Skin epidermis (tissue), 12 donors: ENCODE measurements around the gene MAP6.

Experiments used
- H3K27ac ChIP-seq, 21 experiments: fragments of 200-600 bp; sonication (generic) in 11 of 21; one replicate each; pipeline ENCODE4 v1.5.0; 2020; ENCODE audit warnings: mild to moderate bottlenecking in 3 of 21, inconsistent platforms in 2 of 21, moderate library complexity in 2 of 21
- H3K4me3 ChIP-seq, 7 experiments: fragments of 200-600 bp; sonication (generic) in 2 of 7; one replicate each; pipeline ENCODE4 v1.5.0; 2020; ENCODE audit warnings: inconsistent platforms in 2 of 7, mild to moderate bottlenecking in 2 of 7, moderate library complexity in 1 of 7

Gene MAP6

DNA sequence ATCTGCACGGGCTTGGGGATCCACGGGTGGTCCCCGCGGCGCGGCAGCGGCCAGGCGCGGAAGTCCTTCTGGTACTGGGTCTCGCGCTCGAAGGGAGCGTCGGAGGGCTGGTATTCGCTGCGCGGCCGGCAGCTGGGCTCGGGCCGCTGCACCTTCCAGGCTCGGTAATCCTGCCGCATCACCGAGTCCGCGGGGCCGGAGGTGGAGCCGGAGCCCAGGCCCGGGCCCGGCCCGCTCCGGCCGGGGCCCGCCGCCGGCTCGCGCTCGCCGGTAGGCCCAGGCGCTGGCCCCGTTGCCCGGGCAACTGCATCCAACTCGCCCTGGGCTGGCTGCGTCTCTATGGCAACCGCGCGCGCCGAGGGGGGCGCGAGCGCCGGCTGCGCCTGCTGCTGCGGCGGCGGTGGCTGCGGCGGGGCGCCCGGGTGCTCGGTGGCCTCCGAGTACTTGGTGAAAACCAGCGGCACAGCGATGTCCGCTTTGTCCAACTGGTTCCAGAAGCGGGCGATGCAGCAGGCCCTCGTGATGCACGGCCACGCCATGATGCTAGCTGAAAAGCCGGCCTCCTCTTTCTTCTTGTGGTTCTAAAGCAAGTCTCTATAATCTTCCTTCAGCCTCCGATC is 897 bp downstream of the MAP6 start:
- H3K4me3 ChIP-seq = peak overlapping the region; percentile 21 to 46 (median 30)
- H3K27ac ChIP-seq = peak overlapping the region in 2 of 21 experiments; percentile 2 to 37

DNA sequence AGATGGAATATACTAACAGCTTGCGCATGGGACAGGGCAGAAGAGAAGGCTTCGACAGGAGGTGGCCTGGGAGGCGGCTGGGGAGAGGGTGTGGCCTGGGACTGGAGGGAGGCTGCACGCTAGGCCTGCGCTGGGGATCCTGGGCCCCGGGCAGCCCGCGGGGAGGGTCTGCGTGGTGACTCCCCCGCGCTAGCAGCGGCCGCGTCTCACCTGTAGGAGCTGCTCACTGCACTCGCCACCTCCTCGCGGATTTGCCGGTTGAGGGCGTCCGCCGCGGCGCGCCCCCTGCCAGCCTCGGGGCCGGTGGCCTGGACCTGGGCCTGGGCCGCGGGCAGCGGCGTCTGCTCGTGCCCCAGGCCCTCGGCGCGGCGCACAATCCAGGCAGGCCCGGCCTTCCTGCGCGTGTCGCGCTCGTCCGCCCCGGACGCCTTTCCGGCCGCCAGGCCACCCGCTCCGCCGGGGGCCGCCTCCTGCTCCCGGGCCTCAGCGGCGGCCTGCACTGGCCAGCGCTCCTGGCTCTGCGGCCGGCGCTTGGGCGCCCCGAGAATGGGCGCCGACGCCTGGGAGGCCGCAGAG is 1.5 kb downstream of the MAP6 start:
- Histone ChIP-seq H3K27ac (peak overlapping the region in 2 of 21 experiments; percentile 2 to 37), H3K4me3 (peak overlapping the region; percentile 21 to 46 (median 30))

DNA sequence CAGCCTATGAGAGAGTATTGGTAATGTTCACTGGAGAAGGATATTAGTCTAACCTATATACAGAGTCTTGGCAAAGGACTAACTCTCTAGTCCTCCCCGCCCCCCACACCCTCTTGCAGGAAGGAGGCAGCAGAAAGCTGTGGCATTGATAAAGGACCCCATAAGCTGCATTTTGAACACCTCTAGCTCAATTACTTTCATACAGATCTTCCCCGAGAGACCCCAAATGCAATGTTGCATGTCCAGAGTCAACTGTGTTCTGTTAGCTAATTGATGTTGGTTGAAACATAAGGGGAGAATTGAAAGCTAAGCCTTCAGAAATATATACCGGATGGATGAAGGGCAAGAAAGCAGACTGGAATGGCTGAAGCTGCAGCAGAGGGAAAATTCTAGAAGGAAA is 2.8 kb downstream of the MAP6 start:
- Histone ChIP-seq H3K27ac (no peak overlapping the region), H3K4me3 (no peak overlapping the region)

DNA sequence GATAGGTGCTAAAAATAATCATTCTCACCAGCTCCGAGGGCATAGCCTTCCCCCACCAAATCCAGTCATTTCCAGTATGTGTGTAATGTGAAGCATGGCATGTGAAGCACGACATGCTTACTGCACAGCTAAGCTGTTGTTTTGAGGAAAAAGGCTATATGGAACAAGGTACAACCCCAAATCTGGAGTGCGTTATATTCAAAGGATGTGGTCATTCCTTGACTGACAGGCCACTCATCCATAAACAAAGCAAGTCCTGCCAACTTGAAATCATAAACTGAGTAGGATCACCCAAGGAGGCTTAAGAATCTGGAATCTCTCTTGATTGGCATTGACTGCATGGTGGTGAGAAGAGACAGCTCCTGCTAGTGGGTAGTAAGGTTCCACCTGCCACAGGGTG is 3.7 kb downstream of the MAP6 start:
- Histone ChIP-seq H3K27ac (no peak overlapping the region), H3K4me3 (no peak overlapping the region)

DNA sequence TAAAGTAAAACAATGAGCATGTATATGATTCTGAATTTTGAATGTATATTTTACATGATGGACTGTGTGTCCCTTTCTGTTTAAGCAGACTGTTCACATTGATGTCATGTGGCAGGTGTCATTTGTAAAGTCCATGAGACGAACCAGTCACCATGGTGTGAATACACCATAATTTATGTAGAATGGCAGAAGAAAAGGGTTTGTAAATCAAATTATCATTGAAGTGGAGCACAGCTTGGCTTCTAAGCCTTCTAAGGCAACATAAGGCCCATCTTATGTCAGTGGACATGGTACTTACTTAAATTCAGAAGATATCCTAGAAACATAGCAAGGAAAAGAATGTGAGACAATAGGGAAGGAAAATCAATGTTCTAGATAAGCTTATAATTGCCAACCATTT is 4.4 kb downstream of the MAP6 start:
- H3K27ac ChIP-seq = no peak overlapping the region
- H3K4me3 ChIP-seq = no peak overlapping the region

DNA sequence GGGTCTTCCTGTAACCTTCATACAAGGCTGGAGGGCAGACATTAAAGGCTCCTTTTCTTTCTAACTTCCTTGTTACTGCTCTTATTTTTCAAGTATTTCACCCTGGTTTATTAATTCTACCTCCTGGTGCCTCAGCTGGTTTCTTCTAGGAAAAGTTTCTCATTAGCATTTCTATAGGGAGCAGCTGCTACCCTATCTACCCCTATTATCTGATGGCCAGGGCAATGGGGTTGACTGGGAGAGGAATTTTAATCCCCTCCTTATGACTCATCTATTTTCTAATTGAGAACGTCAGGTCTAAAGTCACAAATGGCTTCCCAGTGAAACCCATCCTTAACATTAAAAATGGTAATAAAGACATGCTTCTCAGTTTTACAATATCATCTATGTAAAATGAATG is 5.0 kb downstream of the MAP6 start:
- no peak overlapping the region for H3K27ac ChIP-seq

DNA sequence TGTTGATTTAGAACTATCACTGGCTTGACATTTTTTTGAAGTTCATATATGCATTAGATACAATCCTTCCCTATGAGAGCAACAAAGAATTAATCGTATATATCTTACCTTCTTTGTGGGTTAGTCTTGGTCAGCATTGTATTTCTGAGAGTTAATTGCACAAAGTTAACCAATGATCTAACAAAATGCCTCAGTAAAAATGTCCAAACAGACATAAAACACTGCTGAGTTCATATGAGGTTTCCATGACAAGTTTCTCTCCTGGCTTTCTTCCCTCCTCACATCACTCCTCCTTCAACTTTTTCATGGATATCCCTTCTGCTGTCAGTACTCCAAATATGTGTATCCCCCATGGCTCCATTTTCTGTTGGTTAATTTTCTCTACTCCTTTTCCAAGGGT is 9.0 kb downstream of the MAP6 start:
- no peak overlapping the region for H3K27ac ChIP-seq
- H3K4me3 ChIP-seq = no peak overlapping the region

More for the DNA sequence above, 5.0 kb downstream of the MAP6 start:
- no peak overlapping the region for H3K4me3 ChIP-seq

DNA sequence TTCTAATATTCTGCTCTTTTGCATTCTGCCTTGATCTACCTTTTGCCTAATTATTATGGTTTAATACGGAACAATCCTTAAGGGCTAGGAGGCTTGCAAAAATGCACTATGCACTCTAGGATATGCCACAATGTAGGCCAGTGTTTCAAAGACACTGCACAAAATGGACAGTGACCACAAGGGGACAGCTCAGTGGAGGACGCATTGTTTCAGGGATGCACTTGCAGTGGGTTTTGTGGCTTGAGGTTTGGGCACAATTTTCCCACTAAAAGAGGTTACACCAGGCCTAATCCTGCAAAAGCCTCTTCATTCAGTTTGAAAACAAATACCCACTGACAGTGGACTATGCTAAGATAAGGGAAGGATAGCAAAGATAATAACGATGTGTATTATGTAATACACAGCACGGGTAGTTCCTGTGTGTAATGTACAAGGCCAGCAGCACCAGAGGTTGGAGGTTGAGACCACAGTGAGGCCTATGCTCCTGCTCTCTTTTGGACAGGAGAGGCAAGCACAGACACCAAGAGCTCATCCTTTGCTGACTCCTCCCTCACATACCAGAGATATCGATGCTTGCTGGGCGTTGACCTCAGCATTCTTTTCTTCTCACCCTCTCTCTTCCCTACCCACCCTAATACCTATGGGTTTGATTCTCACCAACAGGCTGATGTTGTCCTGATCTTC is 12.7 kb downstream of the MAP6 start:
- H3K27ac ChIP-seq = no peak overlapping the region
- H3K4me3 ChIP-seq = no peak overlapping the region

DNA sequence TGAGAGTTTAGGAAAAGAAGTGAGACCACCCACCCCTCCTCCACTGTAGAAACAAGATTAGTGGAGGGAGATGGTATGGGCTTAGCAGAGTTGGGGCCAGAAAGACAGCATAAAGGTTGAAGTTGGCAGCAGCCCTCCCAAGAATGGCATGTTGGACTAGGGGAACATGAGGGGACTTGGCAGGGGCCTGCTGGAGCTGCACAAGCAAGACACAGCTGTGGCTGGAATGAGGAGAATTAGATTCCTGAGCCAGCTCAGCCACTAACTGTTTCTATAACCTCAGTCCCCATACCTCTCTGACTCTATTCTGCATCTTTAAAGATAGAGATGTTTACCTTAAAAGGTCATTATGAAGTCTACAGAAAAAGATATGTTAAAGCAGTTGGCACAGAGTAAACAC is 13.2 kb downstream of the MAP6 start:
- Histone ChIP-seq H3K4me3 (no peak overlapping the region), H3K27ac (no peak overlapping the region)

DNA sequence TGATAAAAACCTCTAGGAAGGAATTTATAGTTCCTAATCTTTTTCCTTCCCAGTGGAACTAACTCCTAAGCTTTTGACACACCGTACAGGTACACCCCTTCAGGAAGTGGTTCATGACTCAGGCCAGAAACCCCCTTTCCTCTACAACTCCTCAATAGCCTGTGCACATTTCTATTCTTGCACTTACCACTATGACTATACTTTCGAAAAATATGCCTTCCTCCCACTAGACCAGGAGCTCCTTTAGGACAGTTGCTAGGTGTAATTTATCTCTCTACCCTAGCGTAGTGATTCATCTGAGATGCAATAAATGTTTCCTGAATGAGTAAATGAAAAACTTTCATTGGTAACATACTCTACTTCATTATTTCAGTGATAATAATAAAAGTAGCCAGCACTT is 14.5 kb downstream of the MAP6 start:
- Histone ChIP-seq H3K4me3 (no peak overlapping the region), H3K27ac (no peak overlapping the region)

DNA sequence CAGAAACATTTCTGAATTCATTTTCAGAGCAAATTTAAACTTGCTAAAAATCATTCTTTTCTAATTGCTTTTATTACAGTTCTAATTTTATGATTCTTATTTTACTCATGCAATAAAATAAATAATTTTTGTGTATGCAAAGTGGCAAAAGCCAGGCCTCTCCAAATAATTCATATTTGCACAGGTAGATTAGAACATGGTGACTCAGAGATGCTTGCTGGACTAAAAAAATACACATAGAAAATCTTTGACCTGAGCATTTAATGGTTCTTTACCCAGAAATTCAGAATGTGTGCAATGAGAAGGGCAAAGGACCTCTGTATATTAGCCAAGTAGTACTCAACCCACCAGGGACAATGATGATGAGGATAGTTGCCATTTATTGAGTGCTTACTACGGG is 15.3 kb downstream of the MAP6 start:
- H3K4me3 ChIP-seq = no peak overlapping the region
- H3K27ac ChIP-seq = no peak overlapping the region

DNA sequence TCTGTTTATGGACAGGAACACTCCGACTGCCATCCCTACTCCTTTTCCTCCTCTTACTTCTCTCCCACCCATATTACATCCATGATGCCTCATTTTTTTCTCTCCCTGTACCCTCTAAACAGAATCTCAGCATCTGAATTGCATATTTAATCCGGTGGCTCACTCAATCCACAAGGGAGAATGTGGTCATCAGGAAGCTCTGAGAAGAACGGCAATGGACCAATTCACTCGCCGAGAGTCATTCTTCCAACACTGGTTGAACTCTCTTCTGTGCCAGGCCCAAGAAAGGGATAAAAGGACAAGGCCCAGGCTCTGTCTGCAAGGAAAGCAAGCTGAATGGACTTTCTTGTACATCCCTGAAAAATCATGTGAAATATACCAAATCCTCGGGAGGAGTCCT is 15.9 kb downstream of the MAP6 start:
- no peak overlapping the region for H3K4me3 ChIP-seq
- H3K27ac ChIP-seq = no peak overlapping the region

DNA sequence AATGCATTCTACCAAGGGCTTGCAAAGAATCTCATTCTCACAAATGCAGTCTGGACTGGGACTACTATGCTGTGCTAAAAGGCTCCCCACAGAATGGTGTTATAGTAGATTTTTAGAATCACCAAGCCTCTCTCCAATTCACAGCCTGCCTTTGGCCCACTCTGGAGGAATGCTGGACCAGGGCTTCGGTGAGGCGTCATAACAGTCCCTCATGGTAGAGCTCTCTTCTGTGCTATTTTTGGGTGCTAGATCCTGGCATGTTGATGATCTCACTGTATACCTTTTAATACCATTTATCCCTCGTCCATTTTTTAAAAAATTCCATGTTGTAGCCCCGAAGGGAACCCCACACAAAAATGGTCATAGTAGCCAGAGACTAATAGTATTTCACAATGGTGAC is 17.6 kb downstream of the MAP6 start:
- Histone ChIP-seq H3K27ac (no peak overlapping the region), H3K4me3 (no peak overlapping the region)

DNA sequence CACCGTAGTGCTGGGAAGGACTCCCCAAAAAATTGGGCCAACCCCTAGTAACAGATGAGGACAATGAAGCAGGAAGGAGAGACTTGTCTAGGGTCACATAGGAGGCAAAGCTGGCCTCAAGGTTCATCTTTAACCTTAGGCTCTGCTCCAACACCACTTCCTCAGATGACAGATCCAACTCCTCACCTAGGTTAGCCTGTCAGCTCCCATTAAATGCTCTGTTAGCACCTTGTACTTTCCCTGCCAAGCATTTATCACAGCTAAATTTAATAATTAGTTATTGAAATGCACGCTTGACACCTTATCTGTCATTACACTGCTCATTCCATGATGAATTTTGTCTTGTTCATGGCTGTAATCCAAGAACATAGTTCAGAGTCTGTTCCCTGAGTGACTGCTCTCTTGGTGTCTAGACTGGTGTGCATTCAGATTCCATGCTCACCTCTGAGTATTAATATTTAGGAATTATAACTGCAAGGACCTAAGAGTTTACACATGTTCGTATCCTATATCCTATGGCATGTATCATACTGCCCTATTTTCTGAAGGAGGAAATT is 18.6 kb downstream of the MAP6 start:
- no peak overlapping the region for H3K4me3 ChIP-seq
- no peak overlapping the region for H3K27ac ChIP-seq

DNA sequence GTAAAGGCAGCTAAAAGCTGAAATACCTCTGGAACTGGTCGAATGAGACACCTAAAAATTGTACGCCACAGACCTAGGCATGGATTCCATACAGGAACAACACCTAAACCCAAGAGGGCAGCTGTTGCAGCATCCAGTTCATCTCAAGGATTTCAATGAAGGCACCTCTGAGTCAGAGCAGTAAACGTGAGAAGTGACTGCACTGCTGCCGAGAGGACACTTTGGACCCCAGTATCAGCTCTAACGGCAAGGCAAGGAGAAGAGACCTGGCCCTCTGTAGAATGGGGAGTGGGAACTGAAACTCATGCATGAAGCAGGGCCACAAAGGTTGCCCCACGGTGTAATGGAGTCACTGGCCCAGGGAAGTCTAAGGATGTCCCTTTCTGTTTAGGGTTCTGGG is 23.9 kb downstream of the MAP6 start:
- Histone ChIP-seq H3K4me3 (no peak overlapping the region), H3K27ac (no peak overlapping the region)

DNA sequence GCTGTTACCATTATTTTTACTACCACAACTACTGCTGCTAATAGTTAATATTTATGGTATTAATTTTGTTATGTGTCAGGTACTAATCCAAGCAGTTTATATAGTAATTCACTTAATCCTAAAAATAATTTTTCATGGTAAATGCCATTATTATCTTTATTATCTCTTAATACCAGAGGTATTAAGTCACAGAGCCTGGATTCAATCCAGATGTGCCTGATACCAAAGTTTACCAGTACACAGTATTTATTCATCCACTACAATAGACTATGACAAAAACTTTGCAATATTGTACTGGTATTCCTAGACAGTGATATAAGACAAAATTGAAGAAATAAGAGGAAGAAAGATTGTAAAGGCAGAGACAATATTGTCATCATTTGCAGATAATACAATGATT is 24.5 kb downstream of the MAP6 start:
- no peak overlapping the region for H3K4me3 ChIP-seq
- H3K27ac ChIP-seq = no peak overlapping the region

DNA sequence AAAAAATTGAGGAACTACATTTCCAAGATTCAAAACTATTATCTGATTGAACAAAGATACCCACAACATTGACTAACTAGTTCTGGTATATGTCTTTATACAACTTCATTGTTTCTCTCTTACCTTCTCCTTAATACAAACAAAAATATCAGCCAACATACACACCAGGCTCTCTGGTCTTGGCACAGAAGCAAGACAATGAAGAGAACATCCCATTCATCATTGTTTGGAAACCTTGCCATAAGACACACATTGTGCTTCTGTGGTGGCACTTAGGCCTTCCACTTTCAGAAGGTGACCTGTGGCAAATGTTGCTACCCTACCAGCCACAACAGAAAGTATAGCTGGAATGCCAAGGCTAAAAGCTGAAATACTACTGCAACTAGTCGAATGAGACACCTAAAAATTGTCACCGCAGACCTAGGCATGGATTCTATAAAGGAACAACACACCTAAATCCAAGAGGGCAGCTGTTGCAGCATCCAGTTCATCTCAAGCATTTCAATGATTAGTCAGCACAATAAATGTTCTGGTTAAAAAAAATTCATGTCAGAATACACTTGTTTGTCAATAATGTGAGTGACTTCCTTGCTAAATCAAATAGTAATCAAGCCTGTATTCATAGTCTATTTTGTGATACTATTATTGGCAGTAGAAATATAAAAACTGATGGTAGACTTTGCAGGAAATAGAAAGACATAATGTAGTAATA is 26.3 kb downstream of the MAP6 start:
- Histone ChIP-seq H3K4me3 (no peak overlapping the region), H3K27ac (no peak overlapping the region)

DNA sequence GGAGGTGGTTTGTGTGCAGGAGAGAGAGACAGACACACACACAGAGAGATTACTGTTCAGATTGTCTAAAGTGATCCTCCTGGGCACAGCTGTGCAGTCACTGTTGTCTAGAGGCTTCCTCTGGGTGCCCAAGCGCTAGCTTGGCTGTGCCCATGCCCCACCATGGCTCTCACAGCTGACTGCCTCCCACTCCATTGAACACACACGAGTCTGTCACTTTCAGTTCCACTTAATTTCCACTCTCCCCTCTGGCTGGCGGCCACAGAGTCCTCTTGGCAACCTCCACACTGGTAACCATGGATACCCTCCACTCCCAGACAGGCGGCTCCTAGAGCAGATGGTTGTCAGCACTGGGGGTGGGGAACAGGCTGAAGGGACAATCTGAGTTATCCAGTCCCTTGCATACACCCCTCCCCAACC is 29.1 kb downstream of the MAP6 start:
- no peak overlapping the region for H3K4me3 ChIP-seq

DNA sequence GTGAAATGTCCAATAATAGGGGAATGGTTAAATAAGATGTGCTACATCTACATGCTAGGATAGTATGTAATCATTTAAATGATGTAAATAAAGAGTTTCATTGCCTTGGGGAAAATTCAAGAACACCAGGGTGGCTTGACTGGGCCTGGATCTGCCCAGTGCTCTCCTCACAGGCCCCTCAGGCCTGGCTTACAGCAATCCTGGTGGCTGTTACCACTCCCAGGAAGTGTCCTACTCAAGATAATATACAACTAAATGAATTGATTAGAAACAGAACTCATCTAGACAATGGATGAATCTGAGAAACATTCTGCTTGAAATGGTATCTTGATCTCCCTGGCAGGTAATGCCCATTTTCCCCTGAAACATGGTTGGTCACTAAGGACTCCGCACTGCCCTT is 30.8 kb downstream of the MAP6 start:
- H3K27ac ChIP-seq = no peak overlapping the region
- H3K4me3 ChIP-seq = no peak overlapping the region

More for the DNA sequence above, 29.1 kb downstream of the MAP6 start:
- H3K27ac ChIP-seq = no peak overlapping the region

DNA sequence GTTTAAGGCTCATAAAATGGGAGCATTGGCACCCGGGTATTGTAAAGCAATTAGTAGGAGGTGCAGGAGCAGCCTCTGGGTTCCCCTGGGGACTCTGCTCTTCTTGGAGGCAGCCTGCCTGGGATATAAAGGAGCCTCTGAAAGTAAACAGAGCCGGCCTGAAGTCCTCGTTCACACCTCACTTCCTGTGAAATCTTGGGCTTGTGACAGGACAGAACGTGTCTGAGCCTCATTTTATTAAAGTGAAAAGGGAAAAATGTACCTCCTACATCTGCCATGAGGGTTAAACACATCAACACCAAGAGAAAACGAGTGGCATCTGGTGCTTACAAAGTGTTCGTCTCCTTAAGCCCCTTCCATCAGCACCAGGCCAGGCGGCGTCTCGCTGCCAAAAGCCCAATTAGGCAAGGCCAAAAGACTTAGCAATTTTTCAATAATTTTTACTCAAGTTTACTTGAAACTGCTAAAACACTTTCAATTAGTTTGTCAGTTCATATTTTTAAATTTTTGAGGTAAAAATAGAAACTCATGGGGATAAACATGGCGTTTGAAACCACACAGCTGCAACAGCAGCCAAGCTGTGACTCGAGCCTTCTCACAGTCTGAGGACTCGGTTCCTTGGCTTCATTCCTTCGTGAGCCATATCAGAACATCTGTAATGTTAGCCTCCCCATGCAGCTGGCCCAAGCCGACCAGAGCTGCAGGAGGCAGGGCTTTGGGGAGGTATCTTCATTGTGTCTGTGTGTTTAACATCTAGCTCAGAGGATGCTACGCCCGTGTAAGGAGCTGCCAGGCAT is 33.6 kb downstream of the MAP6 start:
- Histone ChIP-seq H3K4me3 (no peak overlapping the region), H3K27ac (no peak overlapping the region)
